Activated T-cell treated with anti-CD3 and anti-CD28 coated beads, Interleukin-2, amount 50 U/mL, for 24 hours (primary cell): Measurements from ENCODE around the gene ASIC1.
"Not testable (repeated sequence)": the region's sequence is repeated elsewhere in the genome, so short reads cannot be mapped to it uniquely, and the experiment has no call there.

Experiments used
- DNase-seq: peaks from one replicate; pipeline ENCODE4 v3.0.0-alpha.2; 2020
- H3K27ac Mint-ChIP-seq: 2 replicates; pipeline ENCODE4 v1.8.0; 2020; ENCODE audit warnings: mild to moderate bottlenecking, mixed read lengths
- H3K27me3 Mint-ChIP-seq: 2 replicates; pipeline ENCODE4 v1.8.0; 2020; ENCODE audit warnings: mixed read lengths
- H3K36me3 Mint-ChIP-seq: 2 replicates; pipeline ENCODE4 v1.8.0; 2020; ENCODE audit warnings: low read depth, mixed read lengths
- H3K4me1 Mint-ChIP-seq: 2 replicates; pipeline ENCODE4 v1.8.0; 2020; ENCODE audit warnings: low read depth, mixed read lengths
- H3K4me3 Mint-ChIP-seq: 2 replicates; pipeline ENCODE4 v1.8.0; 2020; ENCODE audit warnings: mild to moderate bottlenecking, moderate library complexity, mixed read lengths
- H3K9me3 Mint-ChIP-seq: 2 replicates; pipeline ENCODE4 v1.8.0; 2020; ENCODE audit warnings: mixed read lengths

Gene ASIC1

DNA sequence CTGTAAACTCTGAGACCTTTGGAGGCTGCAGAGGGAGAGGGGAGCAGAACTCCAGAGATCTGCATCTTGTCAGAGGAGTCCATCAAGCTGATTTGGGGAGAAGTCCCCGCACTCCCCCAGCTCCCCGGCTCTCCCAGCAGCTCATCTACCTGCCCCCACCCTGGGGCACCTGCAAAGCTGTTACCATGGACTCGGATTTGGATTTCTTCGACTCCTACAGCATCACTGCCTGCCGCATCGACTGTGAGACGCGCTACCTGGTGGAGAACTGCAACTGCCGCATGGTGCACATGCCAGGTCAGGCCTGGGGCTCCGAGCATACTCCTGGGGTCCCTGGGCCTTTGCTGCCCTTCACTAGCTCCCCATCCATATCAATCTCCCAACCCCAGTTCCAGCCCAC lies 20.9 kb downstream of the ASIC1 start:
- Mint-ChIP-seq H3K4me1 (peaks cover 3% of the 10 kb centered on the region), H3K27ac (no peak overlapping the region), H3K36me3 (peaks cover 4% of the 10 kb centered on the region), H3K9me3 (no peaks in the 10 kb centered on the region), H3K4me3 (no peak overlapping the region), H3K27me3 (no peaks in the 10 kb centered on the region)
- DNase-seq: no peak

DNA sequence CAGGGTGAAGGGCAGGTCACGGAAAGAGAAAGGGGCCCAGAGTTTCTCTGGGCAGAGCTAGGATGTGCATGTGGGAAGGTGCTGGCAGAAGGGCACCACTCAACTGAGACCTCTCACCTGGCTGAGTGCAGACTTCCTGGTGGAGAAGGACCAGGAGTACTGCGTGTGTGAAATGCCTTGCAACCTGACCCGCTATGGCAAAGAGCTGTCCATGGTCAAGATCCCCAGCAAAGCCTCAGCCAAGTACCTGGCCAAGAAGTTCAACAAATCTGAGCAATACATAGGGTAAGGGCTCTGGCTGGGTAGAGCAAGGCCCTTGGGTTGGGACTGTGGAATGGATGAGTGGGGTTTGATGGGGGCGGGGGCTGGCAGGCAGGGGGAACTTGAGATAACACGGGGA lies 22.4 kb downstream of the ASIC1 start:
- Mint-ChIP-seq H3K27me3 (no peaks in the 10 kb centered on the region), H3K36me3 (peaks cover 4% of the 10 kb centered on the region), H3K9me3 (no peaks in the 10 kb centered on the region), H3K4me1 (peaks cover 10% of the 10 kb centered on the region), H3K4me3 (no peak overlapping the region), H3K27ac (no peak overlapping the region)
- DNase-seq: no peak

DNA sequence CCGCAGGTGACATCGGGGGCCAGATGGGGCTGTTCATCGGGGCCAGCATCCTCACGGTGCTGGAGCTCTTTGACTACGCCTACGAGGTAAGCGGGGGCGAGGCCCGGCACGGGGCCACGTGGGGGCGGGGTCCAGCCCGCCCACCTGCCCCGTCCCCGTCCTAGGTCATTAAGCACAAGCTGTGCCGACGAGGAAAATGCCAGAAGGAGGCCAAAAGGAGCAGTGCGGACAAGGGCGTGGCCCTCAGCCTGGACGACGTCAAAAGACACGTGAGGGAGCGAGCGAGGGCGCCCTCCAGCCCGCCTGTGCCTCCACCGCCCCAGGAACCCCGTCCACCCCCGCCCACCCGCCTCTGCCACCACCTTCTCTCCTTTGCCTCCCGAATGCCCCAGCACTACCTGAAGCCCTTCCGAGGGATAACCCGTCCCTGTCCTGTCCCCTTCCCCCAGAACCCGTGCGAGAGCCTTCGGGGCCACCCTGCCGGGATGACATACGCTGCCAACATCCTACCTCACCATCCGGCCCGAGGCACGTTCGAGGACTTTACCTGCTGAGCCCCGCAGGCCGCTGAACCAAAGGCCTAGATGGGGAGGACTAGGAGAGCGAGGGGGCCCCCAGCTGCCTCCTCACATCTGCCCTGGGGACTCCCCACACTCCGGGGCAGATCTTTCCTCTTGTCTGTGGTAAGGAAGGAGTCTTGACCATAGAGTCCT lies 23.9 kb downstream of the ASIC1 start:
- Mint-ChIP-seq H3K4me3 (no peak overlapping the region), H3K27ac (no peak overlapping the region), H3K9me3 (no peaks in the 10 kb centered on the region), H3K36me3 (peaks cover 14% of the 10 kb centered on the region), H3K27me3 (no peaks in the 10 kb centered on the region), H3K4me1 (peaks cover 14% of the 10 kb centered on the region)
- DNase-seq: no peak

DNA sequence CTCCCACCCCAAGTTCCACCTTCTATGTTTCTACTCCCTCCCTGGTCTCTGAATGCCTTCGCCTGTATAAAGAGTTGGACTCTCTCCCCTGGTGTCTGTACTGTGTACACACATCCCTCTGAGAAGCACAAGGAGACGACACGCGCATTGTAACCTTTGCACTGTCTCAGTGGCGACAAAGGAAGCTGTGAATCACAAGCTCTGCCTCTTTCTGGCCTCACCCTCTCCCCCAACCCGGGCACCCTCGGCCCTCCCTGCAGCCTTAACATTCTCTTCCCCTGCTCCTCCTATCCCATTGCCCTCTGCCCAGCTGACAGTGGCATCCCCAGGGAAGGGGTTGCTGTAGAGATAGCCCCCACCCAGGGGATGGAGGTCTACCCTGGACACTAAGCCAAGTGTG lies 25.2 kb downstream of the ASIC1 start:
- H3K9me3 Mint-ChIP-seq: no peaks in the 10 kb centered on the region
- no peak overlapping the region for H3K4me3 Mint-ChIP-seq
- no peaks in the 10 kb centered on the region for H3K27me3 Mint-ChIP-seq
- peaks cover 26% of the 10 kb centered on the region for H3K4me1 Mint-ChIP-seq
- H3K27ac Mint-ChIP-seq: peak overlapping the region; percentile 45
- peaks cover 27% of the 10 kb centered on the region for H3K36me3 Mint-ChIP-seq
- DNase-seq: no peak

DNA sequence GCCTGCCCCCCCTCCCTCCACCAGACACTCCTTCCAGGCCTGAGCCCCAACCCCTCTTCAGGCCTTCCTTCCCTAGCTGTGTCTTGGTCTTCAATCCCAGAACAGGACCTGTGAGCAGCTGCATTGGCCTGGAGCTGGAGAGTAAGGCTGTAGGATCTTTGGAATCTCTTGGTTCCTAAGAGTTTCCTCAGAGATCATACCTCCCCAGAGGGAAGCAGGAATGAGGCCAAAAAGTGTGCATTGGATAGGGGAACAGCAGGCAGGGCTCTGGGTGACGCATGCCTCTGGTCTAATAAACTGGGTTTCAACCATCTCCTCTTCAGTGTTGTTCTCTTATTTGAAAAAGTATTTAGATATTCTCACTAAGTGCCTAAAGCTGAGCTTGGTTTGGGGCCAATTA lies 25.9 kb downstream of the ASIC1 start:
- DNase-seq: no peak
- Mint-ChIP-seq H3K27me3 (no peaks in the 10 kb centered on the region), H3K27ac (peak overlapping the region; percentile 87), H3K36me3 (peaks cover 34% of the 10 kb centered on the region), H3K9me3 (no peaks in the 10 kb centered on the region), H3K4me1 (peaks cover 33% of the 10 kb centered on the region), H3K4me3 (peak overlapping the region; percentile 67)

DNA sequence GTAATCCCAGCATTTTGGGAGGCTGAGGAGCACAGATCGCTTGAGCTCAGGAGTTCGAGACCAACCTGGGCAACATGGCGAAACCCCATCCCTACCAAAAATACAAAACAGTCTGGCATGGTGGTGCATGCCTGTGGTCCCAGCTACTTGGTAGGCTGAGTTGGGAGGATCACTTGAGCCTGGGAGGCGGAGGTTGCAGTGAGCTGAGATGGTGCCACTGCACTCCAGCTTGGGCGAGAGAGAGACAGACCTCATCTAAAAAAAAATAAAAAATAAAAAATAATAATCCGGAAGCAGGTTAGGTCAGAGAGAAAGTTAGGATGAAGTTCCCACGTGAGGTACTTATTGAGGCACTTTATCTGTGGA lies 27.0 kb downstream of the ASIC1 start:
- H3K9me3 Mint-ChIP-seq, H3K27me3 Mint-ChIP-seq: not testable (repeated sequence)
- peaks cover 40% of the 10 kb centered on the region for H3K4me1 Mint-ChIP-seq

DNA sequence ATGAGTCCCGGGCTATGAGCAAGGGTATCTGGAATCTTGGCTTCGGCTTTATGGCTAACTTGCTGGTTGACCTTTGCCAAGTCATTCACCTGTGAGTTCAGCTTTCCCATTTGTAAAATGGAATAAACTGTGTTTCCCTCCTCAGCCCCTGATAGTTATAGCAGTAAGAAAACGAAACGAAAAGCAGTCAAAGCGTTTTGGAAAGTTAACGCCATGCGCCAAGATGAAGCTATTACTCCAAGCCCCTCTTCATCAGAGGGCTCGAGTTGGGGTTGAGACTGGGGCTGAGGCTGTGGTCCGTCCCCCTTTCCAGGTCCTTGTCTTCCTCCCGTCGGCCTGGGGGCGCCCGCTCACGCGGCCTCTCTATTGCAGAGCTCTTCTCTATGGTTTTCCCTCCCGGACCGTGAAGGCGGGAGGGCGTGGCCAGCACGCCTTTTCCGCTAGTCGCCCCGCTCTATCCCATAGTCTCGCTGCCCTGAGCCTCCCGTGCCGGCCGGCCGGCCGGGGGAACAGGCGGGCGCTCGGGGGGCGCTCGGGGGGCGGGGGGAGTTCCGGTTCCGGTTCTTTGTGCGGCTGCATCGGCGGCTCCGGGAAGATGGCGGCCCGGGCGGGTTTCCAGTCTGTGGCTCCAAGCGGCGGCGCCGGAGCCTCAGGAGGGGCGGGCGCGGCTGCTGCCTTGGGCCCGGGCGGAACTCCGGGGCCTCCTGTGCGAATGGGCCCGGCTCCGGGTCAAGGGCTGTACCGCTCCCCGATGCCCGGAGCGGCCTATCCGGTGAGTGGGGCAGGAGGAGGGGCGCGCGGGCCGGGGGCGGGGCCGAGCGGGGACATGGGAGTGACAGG lies 27.6 kb downstream of the ASIC1 start, which contains the start of gene SMARCD1:
Gene SMARCD1 (plus strand): TSS at position 568 of the 840 bp plus-strand sequence. CDS start 28 bp downstream, at position 596.
- DNase-seq: peak; percentile 90
- peaks cover 40% of the 10 kb centered on the region for H3K4me1 Mint-ChIP-seq
- H3K27me3 Mint-ChIP-seq: no peaks in the 10 kb centered on the region
- H3K36me3 Mint-ChIP-seq: peaks cover 51% of the 10 kb centered on the region
- H3K9me3 Mint-ChIP-seq: no peaks in the 10 kb centered on the region
- H3K27ac Mint-ChIP-seq: peak within 1 kb of the TSS; percentile 97
- peak within 1 kb of the TSS; percentile 90 for H3K4me3 Mint-ChIP-seq

More for the DNA sequence above, 27.0 kb downstream of the ASIC1 start:
- DNase-seq: not testable (repeated sequence)
- peaks cover 45% of the 10 kb centered on the region for H3K36me3 Mint-ChIP-seq
- peak overlapping the region; percentile 97 for H3K27ac Mint-ChIP-seq
- peak overlapping the region; percentile 90 for H3K4me3 Mint-ChIP-seq

DNA sequence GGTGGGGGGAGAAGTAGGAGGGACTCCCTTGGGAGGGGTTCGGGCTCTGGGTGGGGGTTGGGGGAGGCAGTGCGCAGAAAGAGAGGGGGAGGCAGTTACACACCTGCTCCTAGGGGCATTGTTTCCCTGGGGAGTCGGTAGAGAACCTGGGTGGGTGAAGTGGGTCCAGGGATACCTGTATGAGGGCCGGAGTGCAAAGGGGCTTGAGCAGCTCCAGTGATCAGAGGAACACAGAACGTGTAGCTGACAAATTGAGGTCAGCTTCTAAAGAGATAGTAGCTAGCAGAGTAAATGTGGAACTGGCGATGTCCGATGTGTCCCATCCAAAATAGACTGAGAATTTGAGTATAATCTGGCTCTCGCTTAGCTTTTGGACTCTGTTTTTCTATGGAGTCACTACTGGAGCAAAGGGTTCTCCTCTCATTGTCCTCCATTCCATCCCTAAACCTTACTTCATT lies 28.2 kb downstream of the ASIC1 start:
- no peaks in the 10 kb centered on the region for H3K27me3 Mint-ChIP-seq
- peaks cover 55% of the 10 kb centered on the region for H3K36me3 Mint-ChIP-seq
- H3K9me3 Mint-ChIP-seq: no peaks in the 10 kb centered on the region
- H3K4me1 Mint-ChIP-seq: peaks cover 40% of the 10 kb centered on the region
- H3K4me3 Mint-ChIP-seq: peak overlapping the region; percentile 90
- H3K27ac Mint-ChIP-seq: peak overlapping the region; percentile 97
- no peak for DNase-seq

DNA sequence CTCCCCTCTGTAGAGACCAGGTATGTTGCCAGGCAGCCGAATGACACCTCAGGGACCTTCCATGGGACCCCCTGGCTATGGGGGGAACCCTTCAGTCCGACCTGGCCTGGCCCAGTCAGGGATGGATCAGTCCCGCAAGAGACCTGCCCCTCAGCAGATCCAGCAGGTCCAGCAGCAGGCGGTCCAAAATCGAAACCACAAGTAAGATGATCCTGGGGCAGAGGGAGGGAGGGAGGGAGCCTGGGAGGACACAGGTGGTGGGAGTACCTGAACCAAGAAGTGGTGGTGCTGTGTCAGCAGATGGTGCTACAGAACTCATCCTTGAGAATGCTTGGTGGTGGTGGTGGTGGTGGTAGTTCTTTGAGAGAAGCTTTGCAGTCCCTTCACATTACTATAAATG lies 28.8 kb downstream of the ASIC1 start:
- H3K4me1 Mint-ChIP-seq: peaks cover 40% of the 10 kb centered on the region
- peaks cover 60% of the 10 kb centered on the region for H3K36me3 Mint-ChIP-seq
- peak overlapping the region; percentile 97 for H3K27ac Mint-ChIP-seq
- no peaks in the 10 kb centered on the region for H3K27me3 Mint-ChIP-seq
- no peak for DNase-seq
- peak overlapping the region; percentile 90 for H3K4me3 Mint-ChIP-seq
- H3K9me3 Mint-ChIP-seq: no peaks in the 10 kb centered on the region

DNA sequence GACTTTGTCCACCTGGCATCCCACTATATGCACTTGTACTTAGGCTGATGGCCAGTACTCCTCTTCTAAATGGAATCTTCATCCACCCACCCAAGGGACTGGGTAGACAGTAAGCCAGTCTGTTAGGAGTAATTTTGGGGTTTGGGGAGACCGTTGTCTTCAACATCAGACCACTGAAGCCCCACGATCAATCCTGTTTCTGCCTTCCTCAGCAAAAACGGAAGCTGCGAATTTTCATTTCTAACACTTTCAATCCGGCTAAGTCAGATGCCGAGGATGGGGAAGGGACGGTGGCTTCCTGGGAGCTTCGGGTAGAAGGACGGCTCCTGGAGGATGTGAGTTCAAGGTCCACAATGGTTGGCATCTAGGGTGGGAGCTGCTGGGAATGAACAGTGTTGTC lies 29.8 kb downstream of the ASIC1 start:
- no peaks in the 10 kb centered on the region for H3K27me3 Mint-ChIP-seq
- no peaks in the 10 kb centered on the region for H3K9me3 Mint-ChIP-seq
- no peak for DNase-seq
- H3K4me3 Mint-ChIP-seq: no peak overlapping the region
- H3K4me1 Mint-ChIP-seq: peaks cover 40% of the 10 kb centered on the region
- H3K36me3 Mint-ChIP-seq: peaks cover 67% of the 10 kb centered on the region
- peak overlapping the region; percentile 63 for H3K27ac Mint-ChIP-seq

DNA sequence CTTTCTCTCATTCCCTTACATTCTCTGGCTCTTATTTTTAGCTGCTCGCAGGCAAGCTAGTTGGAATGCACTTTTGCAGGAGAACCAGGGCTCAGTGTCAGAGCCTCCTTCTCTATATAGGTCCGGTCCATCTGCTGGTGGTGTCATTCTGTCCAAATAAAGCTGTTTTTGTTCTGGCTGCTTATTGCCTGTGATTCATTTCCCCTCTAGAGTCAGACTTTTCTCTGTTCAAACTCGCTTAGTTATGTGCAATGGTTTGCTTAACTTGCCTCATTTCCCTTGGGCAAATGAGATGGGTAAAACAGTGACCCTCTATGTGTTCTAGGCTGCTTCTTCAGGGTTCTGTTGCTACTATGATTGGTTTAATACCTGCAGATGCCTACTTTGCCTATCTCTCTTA lies 30.6 kb downstream of the ASIC1 start:
- H3K4me3 Mint-ChIP-seq: no peak overlapping the region
- peaks cover 74% of the 10 kb centered on the region for H3K36me3 Mint-ChIP-seq
- H3K4me1 Mint-ChIP-seq: peaks cover 40% of the 10 kb centered on the region
- no peaks in the 10 kb centered on the region for H3K9me3 Mint-ChIP-seq
- no peaks in the 10 kb centered on the region for H3K27me3 Mint-ChIP-seq
- peak overlapping the region; percentile 63 for H3K27ac Mint-ChIP-seq
- no peak for DNase-seq

DNA sequence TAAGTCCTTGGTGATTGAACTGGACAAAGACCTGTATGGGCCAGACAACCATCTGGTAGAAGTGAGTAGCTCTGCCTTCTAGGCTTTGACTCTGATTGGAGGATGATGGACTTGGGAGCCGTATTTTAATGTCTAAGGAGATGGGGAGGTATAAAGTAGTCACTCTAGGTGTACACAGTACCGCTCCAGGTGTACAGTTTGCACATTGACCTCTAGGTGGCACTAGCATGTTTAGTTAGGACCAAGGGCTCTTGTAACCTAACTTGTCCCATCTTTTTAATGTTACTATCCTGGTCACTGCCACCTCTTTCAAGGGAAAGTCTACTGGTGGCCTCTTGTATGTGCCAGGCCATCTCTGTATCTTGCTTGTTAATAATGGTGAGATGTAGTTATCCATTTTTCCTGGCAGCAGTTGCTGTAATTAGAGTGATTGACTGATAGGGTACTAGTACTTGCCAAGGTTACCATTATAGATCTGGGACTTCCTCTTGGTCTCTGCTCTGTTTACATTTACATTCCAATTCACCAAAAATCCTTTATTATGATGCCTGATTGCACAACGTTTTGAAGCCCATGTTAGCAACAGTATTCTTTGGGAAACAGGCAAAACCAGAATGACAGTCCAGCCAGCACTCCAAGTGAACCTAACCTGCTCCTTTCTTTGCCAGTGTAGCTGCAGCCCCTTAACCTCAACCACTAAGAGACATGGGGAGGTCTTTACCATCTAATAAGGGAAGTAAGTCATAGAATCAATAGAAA lies 31.4 kb downstream of the ASIC1 start:
- Mint-ChIP-seq H3K4me1 (peaks cover 36% of the 10 kb centered on the region), H3K9me3 (no peaks in the 10 kb centered on the region), H3K36me3 (peaks cover 81% of the 10 kb centered on the region), H3K27me3 (no peaks in the 10 kb centered on the region), H3K27ac (peak overlapping the region; percentile 63), H3K4me3 (peak overlapping the region; percentile 16)
- no peak for DNase-seq

DNA sequence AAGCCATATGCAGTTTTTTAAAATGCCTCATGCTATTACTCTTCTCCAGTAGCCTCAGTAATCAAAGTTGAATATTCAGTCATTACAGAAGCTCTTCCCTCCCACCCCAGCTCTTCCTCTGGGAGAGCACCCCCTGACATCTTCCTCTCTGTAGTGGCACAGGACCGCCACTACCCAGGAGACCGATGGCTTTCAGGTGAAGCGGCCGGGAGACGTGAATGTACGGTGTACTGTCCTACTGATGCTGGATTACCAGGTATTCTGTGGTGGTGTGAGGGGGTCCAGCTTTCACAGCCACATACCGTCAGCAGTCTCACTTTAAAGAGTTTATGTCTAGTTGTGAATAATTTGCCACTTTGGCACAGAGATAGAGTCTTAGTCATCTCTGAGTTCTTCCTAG lies 32.3 kb downstream of the ASIC1 start:
- Mint-ChIP-seq H3K4me1 (peaks cover 34% of the 10 kb centered on the region), H3K9me3 (no peaks in the 10 kb centered on the region), H3K27ac (no peak overlapping the region), H3K4me3 (no peak overlapping the region), H3K36me3 (peaks cover 88% of the 10 kb centered on the region), H3K27me3 (no peaks in the 10 kb centered on the region)
- DNase-seq: no peak

DNA sequence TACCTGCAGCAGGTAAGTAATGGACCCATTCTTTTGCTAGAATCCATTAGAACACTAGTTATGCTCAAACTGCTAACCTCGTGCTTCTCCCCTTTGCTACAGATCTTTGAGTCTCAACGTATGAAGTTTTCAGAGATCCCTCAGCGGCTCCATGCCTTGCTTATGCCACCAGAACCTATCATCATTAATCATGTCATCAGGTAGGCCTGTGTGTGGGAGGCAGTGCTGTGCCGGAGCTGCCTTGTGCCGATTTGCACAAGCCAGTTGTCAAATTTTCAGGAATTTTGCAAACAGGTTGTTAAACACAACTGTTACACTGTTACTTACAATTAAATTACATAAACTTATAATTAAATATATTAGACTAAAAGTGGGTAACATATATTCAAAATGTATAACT lies 33.0 kb downstream of the ASIC1 start:
- H3K27me3 Mint-ChIP-seq: no peaks in the 10 kb centered on the region
- H3K4me1 Mint-ChIP-seq: peaks cover 32% of the 10 kb centered on the region
- peaks cover 91% of the 10 kb centered on the region for H3K36me3 Mint-ChIP-seq
- no peak for DNase-seq
- no peak overlapping the region for H3K27ac Mint-ChIP-seq
- H3K9me3 Mint-ChIP-seq: no peaks in the 10 kb centered on the region
- no peak overlapping the region for H3K4me3 Mint-ChIP-seq
